COLO668 (cell line): Measurements from ENCODE around the gene KSR2.

ENCODE experiments used
- DNase-seq: peaks from one replicate; lab custom pipeline; 2025; ENCODE audit not compliant: unreplicated experiment; lab: John Stamatoyannopoulos, UW

The KSR2 gene

GRCh38 chr12:117470804-117471203, 498.0 kb downstream of the KSR2 start:
- DNase-seq = no peak

- no peak for DNase-seq
These were observed 498.8 kb downstream of the KSR2 start for GRCh38 chr12:117469883-117470483.

GRCh38 chr12:117468016-117468415, 500.8 kb downstream of the KSR2 start:
- DNase-seq = peak; percentile 73

GRCh38 chr12:117467588-117467987, 501.2 kb downstream of the KSR2 start:
- no peak for DNase-seq

- DNase-seq = peak; percentile 28
These were observed 502.0 kb downstream of the KSR2 start for GRCh38 chr12:117466677-117467362.

GRCh38 chr12:117461732-117462131, 507.1 kb downstream of the KSR2 start:
- DNase-seq = no peak

- no peak for DNase-seq
These were observed 509.6 kb downstream of the KSR2 start for GRCh38 chr12:117459229-117459628.

- DNase-seq = no peak
These were observed 511.6 kb downstream of the KSR2 start for GRCh38 chr12:117457189-117457588.

- DNase-seq = no peak
These were observed 512.7 kb downstream of the KSR2 start for GRCh38 chr12:117456076-117456475.

GRCh38 chr12:117453961-117454360, 514.8 kb downstream of the KSR2 start:
- DNase-seq = no peak

- DNase-seq = no peak
These were observed 516.7 kb downstream of the KSR2 start for GRCh38 chr12:117452112-117452511.

- peak; percentile 6 for DNase-seq
These were observed 518.6 kb downstream of the KSR2 start for GRCh38 chr12:117450209-117450608.

- DNase-seq = no peak
These were observed 521.0 kb downstream of the KSR2 start for GRCh38 chr12:117447665-117448366.

- DNase-seq = no peak
These were observed 524.0 kb downstream of the KSR2 start for GRCh38 chr12:117444781-117445180.

GRCh38 chr12:117441751-117442150, 527.0 kb downstream of the KSR2 start:
- DNase-seq = peak; percentile 10

- no peak for DNase-seq
These were observed 528.4 kb downstream of the KSR2 start for GRCh38 chr12:117440384-117440783.

GRCh38 chr12:117439531-117440001, 529.2 kb downstream of the KSR2 start:
- DNase-seq = no peak

GRCh38 chr12:117438809-117439208, 530.0 kb downstream of the KSR2 start:
- no peak for DNase-seq

- no peak for DNase-seq
These were observed 531.1 kb downstream of the KSR2 start for GRCh38 chr12:117437516-117438255.

GRCh38 chr12:117433878-117434277, 534.9 kb downstream of the KSR2 start:
- no peak for DNase-seq

GRCh38 chr12:117430246-117430645, 538.5 kb downstream of the KSR2 start:
- DNase-seq = no peak
